MM.1S (cell line): Measurements from ENCODE around the gene EBF3.

Experiments used
- EZH2phosphoT487 ChIP-seq: fragments of 300-600 bp; sonication (generic); IDR thresholded peaks from 2 replicates; pipeline ENCODE4 v1.6.1; 2018; ENCODE audit warnings: antibody characterized with exemption, low read length
- TF ChIP-seq, protein P1 (sequence below): fragments of 300-600 bp; sonication (generic); IDR thresholded peaks from 2 replicates; pipeline ENCODE4 v1.5.1; 2016; ENCODE audit warnings: antibody characterized with exemption, low read length, mixed read lengths

- TF ChIP-seq, protein P1, sequence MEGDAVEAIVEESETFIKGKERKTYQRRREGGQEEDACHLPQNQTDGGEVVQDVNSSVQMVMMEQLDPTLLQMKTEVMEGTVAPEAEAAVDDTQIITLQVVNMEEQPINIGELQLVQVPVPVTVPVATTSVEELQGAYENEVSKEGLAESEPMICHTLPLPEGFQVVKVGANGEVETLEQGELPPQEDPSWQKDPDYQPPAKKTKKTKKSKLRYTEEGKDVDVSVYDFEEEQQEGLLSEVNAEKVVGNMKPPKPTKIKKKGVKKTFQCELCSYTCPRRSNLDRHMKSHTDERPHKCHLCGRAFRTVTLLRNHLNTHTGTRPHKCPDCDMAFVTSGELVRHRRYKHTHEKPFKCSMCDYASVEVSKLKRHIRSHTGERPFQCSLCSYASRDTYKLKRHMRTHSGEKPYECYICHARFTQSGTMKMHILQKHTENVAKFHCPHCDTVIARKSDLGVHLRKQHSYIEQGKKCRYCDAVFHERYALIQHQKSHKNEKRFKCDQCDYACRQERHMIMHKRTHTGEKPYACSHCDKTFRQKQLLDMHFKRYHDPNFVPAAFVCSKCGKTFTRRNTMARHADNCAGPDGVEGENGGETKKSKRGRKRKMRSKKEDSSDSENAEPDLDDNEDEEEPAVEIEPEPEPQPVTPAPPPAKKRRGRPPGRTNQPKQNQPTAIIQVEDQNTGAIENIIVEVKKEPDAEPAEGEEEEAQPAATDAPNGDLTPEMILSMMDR, result no peak
- TF ChIP-seq EZH2phosphoT487, result no peak
Observed at GRCh38 chr10:129965959-129966358, 1.9 kb upstream of the EBF3 start.
